Transverse colon (tissue), 4 donors: ENCODE results near the gene CORO2B. TPM values are rescaled to one million over a fixed set of nuclear protein-coding genes. Genes with fewer than 3 reads are reported as not detected.

ENCODE experiments used
- DNase-seq: peaks from one replicate; pipeline ENCODE4 v3.0.0-alpha.2; 2019
- H3K27ac ChIP-seq, 4 donors: fragments of 200-600 bp; sonication (generic); 2 replicates each; pipeline ENCODE4 v1.5.1; 2016 to 2018; ENCODE audit warnings: inconsistent platforms in 4 of 4
- H3K27me3 ChIP-seq: fragments of 200-600 bp; sonication (generic); 2 replicates; pipeline ENCODE4 v1.5.1; 2017; ENCODE audit warnings: inconsistent platforms
- H3K36me3 ChIP-seq, 4 donors: fragments of 200-600 bp; sonication (generic); 2 replicates each; pipeline ENCODE4 v1.5.1; 2017 to 2019; ENCODE audit warnings: inconsistent platforms in 4 of 4
- H3K4me1 ChIP-seq, 4 donors: fragments of 200-600 bp; sonication (generic); 2 replicates each; pipeline ENCODE4 v1.5.1; 2017 to 2020; ENCODE audit warnings: inconsistent platforms in 4 of 4
- H3K4me3 ChIP-seq, 4 donors: fragments of 200-600 bp; sonication (generic); 1 replicate in 1 of 4; 2 replicates in 3 of 4; pipeline versions ENCODE4 v1.5.1 to v1.6.1; 2017 to 2019; ENCODE audit warnings: inconsistent platforms in 4 of 4
- H3K9me3 ChIP-seq, 2 donors: fragments of 200-600 bp; sonication (generic); 2 replicates each; pipeline ENCODE4 v1.5.1; 2017 to 2019; ENCODE audit warnings: inconsistent platforms in 2 of 2
- CTCF ChIP-seq, 5 experiments: fragments of 200-600 bp in 3 of 5; fragments of 450-650 bp in 2 of 5; sonication (generic) in 3 of 5; IDR thresholded peaks; 1 replicate in 2 of 5; 2 replicates in 3 of 5; pipeline ENCODE4 v1.5.1; 2016 to 2017; ENCODE audit warnings: antibody characterized with exemption in 5 of 5, inconsistent platforms in 3 of 5, mild to moderate bottlenecking in 2 of 5, moderate library complexity in 1 of 5
- EP300 ChIP-seq: sonication (generic); formaldehyde crosslinking; IDR thresholded peaks from one replicate; pipeline ENCODE4 v1.6.1; 2017; ENCODE audit warnings: antibody characterized with exemption, low read depth
- POLR2A ChIP-seq: fragments of 450-650 bp; IDR thresholded peaks from one replicate; pipeline ENCODE4 v1.6.1; 2016; ENCODE audit warnings: antibody characterized with exemption, mild to moderate bottlenecking, moderate library complexity
- POLR2AphosphoS5 ChIP-seq, 3 donors: sonication (generic); formaldehyde crosslinking; IDR thresholded peaks; one replicate each; pipeline ENCODE4 v1.6.1; 2016; ENCODE audit warnings: antibody characterized with exemption in 3 of 3
- WGBS, 2 donors: methylation state at CpG; one replicate each; pipeline ENCODE4 v1.1.5; 2018; ENCODE audit warnings: low coverage in 1 of 2; 5-methylcytosine and 5-hydroxymethylcytosine counted together
- in situ Hi-C, 4 donors: fragments of 200-750 bp; cut with MboI; loops; one replicate each; pipeline versions ENCODE4 v1.15.0 to v1.15.1; 2017; ENCODE audit warnings: low sequenced_read_pairs in 3 of 4, low pct_ligation_motif_present in 1 of 4, low pct_unique_long_range_greater_than_20kb in 1 of 4
- intact Hi-C: fragments of 100-400 bp; cut with DNase I; formaldehyde crosslinking; loops from one replicate; pipeline ENCODE4 v1.15.1; 2023; ENCODE audit warnings: low total_unique reads
- total RNA-seq, 4 donors: library from RNA; depleted of rRNA; stranded (reverse); fragments of >200 nt; gene quantifications; one replicate each; pipeline ENCODE4 v1.1.0, GENCODE V29; 2016

CORO2B gene
- total RNA-seq, 4 donors from 2014 or later: 0.40 to 2.2 (median 2.0) TPM

GRCh38 chr15:68580883-68581155, 2.0 kb downstream of the CORO2B start:
- H3K4me3 ChIP-seq: no peak overlapping the region
- in situ Hi-C loops: no loop called here
- intact Hi-C loops: no loop called here
- no peaks in the 10 kb centered on the region for H3K36me3 ChIP-seq
- H3K9me3 ChIP-seq: no peaks in the 10 kb centered on the region
- peaks cover 52% of the 10 kb centered on the region for H3K27me3 ChIP-seq
- WGBS, 2 donors: 78% methylated on average over 1 of the region's 1 CpG; no CpG with 5 or more reads in 1 of the 2 donors
- TF ChIP-seq CTCF (IDR thresholded peaks at IDR 0.05) (no peak), POLR2AphosphoS5 (IDR thresholded peaks at IDR 0.05) (no peak), POLR2A (no peak), EP300 (no peak)
- DNase-seq: no peak
- peaks cover 0 to 20% (median 12%) of the 10 kb centered on the region in 4 donors for H3K4me1 ChIP-seq
- no peak overlapping the region for H3K27ac ChIP-seq

- peak overlapping the region in 2 of 4 donors; percentile 1 to 8 for H3K27ac ChIP-seq
- in situ Hi-C loops (no loop called here), intact Hi-C loops (no loop called here)
- no peak for DNase-seq
- peaks cover 43% of the 10 kb centered on the region for H3K27me3 ChIP-seq
- peaks cover 0 to 20% (median 12%) of the 10 kb centered on the region in 4 donors for H3K4me1 ChIP-seq
- H3K4me3 ChIP-seq: no peak overlapping the region
- H3K9me3 ChIP-seq: no peaks in the 10 kb centered on the region
- H3K36me3 ChIP-seq: no peaks in the 10 kb centered on the region
- WGBS, 2 donors: 77 to 79% methylated on average over 5 of the region's 5 CpGs
- TF ChIP-seq CTCF (IDR thresholded peaks at IDR 0.05): no peak
Measured at GRCh38 chr15:68581725-68582124, 2.9 kb downstream of the CORO2B start.

GRCh38 chr15:68582236-68582635, 3.4 kb downstream of the CORO2B start:
- WGBS, 2 donors: 75% methylated on average over 4 of the region's 4 CpGs
- no peak overlapping the region for H3K4me3 ChIP-seq
- H3K36me3 ChIP-seq: no peaks in the 10 kb centered on the region
- peaks cover 0 to 20% (median 12%) of the 10 kb centered on the region in 4 donors for H3K4me1 ChIP-seq
- peaks cover 38% of the 10 kb centered on the region for H3K27me3 ChIP-seq
- H3K9me3 ChIP-seq: no peaks in the 10 kb centered on the region
- intact Hi-C loops (no loop called here), in situ Hi-C loops (no loop called here)
- H3K27ac ChIP-seq: peak overlapping the region in 2 of 4 donors; percentile 1 to 8
- TF ChIP-seq EP300 (no peak), POLR2AphosphoS5 (IDR thresholded peaks at IDR 0.05) (no peak), CTCF (IDR thresholded peaks at IDR 0.05) (no peak), POLR2A (no peak)
- no peak for DNase-seq

- Histone ChIP-seq H3K36me3 (no peaks in the 10 kb centered on the region), H3K27ac (no peak overlapping the region), H3K9me3 (no peaks in the 10 kb centered on the region), H3K4me3 (no peak overlapping the region), H3K4me1 (peaks cover 0 to 17% (median 10%) of the 10 kb centered on the region in 4 donors), H3K27me3 (peaks cover 33% of the 10 kb centered on the region)
- TF ChIP-seq POLR2A: no peak
- no peak for TF ChIP-seq POLR2AphosphoS5 (IDR thresholded peaks at IDR 0.05)
- no peak for TF ChIP-seq CTCF (IDR thresholded peaks at IDR 0.05)
- no peak for TF ChIP-seq EP300
- in situ Hi-C loops (no loop called here), intact Hi-C loops (no loop called here)
- no peak for DNase-seq
- WGBS, 2 donors: 81% methylated on average over 3 of the region's 3 CpGs; no CpG with 5 or more reads in 1 of the 2 donors
Measured at GRCh38 chr15:68582864-68583263, 4.1 kb downstream of the CORO2B start.
